HG03139 (cell line): ENCODE measurements around the gene KRTAP5-10.
"Not testable (repeated sequence)": the region's sequence is repeated elsewhere in the genome, so short reads cannot be mapped to it uniquely, and the experiment has no call there.

Experiments used
- ATAC-seq: cut with Tn5 transposase; IDR thresholded peaks from one replicate; pipeline ENCODE4 v1.9.1; 2021; ENCODE audit not compliant: unreplicated experiment

The KRTAP5-10 gene, protein sequence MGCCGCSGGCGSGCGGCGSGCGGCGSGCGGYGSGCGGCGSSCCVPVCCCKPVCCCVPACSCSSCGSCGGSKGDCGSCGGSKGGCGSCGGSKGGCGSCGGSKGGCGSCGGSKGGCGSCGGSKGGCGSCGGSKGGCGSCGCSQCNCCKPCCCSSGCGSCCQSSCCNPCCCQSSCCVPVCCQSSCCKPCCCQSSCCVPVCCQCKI

DNA sequence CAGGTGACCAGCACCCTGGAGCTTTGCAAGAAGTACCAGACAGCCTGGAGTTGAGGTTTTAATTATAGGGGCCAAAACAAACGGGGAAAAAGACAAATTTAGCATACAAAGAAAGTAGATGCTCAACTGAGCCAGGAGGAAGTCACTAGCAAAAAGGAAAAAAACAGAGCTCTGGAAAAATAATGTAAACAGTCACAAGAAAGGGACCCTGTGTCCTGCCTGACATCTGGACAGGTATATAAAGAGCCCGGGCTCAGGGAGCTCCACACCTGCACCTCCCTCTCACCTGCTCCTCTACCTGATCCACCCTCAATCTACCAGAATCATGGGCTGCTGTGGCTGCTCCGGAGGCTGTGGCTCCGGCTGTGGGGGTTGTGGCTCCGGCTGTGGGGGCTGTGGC is at the start of gene KRTAP5-10:
KRTAP5-10 (plus strand) TSS at position 301 of the 400 bp plus-strand sequence; CDS start at position 326, 25 bp downstream.
- ATAC-seq = no peak

DNA sequence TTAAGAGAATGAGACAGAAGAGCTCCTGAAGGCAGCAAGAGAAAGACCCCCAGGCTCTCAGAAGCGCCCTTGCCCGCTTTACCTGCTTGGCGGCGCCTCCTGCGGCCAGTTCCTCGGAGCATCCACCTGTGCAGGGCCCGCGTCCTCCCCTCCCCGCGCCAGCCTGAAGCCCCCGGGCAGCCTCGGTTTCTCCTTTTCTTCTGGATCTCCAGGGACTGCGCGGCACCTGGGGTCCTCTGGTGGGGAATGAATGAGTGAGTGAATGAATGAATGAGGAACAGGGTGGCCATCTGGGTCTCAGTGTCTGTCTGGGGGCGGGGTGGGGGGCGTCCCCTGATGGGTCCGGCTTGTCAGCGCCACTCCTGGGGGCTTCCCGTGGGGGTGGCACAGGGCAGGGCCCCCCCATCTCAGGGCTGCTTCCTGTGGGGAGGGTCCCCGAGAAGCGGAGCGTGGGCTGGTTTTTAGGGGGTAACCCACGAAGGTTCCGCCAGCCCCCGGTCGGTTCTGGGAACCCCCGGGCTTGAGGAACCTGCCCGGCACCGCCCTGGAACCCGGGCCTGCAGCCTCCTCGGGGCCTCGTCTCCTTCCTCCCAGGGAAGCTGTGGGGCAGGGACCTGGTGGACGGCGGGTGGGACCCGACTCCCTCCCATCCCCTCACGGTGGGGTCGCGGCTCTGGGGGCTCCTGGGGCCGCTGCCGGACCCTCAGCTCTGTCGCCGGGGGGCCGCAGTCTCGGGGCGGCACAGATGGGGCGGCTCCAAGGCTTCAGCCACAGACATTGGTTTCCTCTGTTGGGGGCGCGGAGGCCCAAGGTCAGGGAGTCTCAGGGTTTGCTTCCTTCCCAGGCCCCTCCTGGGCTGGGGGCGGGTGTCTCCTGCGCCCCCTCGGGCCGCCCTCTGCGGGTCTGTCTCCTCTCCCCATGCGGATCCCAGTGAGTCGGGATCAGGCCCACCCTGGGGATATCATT is 46.6 kb upstream of the KRTAP5-10 start:
- ATAC-seq = no peak

DNA sequence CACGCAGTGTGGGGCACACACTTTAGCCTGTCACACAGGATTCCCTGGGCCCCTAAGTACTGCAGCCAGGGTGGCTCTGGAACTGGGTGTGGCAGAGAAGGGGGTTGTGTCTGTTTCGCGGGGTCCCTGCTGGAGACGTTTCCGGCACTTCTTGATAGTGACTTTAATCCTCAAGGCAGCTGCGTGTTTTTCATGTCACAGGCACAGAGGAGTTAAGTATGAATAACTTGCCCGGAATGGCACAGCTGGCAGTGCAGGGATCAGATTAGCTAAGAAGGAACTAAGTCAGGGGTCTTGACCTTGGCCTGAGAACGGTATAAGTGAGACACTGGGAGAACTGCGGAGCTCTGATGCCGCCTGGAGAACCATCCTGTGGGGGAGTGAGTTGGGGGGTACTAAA is 45.8 kb upstream of the KRTAP5-10 start:
- no peak for ATAC-seq

DNA sequence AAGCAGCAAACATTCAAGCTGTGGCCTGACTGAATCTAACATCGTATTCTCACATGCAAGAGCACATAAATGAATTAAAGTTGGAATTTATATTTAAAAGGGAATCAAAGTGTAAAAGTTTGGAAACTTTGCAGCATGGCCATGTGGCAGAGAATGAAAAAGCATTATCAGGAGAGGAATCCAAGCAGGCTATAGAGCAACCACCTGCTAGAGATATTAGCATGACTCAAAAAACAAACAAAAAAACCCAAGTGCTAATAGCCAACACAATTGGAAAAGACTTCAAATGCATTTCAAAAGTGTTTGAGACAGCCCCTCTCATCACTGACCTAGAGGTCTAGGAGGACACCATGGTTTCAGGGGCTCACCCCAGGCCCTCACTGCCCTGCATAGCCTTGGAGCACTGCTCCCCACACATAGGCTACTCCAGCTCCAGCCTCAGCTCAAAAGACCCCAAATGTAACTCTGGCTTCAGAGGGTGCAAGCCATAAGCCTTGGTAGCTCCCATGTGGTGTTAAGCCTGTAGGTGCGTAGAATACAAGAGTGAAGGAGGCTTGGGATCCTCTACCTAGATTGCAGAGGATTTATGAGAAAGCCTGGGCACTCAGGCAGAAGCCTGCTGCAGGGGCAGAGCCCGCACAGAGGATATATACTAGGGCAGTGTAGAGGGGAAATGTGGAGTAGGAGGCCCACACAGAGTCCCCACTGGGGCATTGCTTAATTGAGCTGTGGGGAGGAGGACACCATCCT is 40.0 kb upstream of the KRTAP5-10 start:
- ATAC-seq = no peak

DNA sequence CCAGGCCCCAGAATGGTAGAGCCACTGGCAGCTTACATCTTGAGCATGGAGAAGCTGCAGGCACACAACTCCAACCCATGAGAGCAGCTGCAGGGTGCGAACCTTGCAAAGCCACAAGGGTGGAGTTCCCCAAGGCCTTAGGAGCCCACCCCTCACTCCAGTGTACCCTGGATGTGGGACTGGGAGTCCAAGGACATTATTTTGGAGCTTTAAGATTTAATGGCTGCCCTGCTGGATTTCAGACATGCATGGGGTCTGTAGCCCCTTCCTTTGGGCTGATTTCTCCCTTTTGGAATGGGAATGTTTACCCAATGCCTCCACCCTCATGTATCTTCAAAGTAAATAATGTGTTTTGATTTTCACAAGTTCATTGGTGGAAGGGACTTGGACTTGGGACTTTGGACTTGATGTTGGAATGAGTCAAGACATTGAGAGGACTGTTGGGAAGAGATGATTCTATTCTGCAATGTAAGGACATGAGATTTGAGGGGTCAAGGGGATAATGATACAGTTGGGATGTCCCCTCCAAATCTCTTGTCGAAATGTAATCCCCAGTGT is 39.3 kb upstream of the KRTAP5-10 start:
- ATAC-seq = no peak

DNA sequence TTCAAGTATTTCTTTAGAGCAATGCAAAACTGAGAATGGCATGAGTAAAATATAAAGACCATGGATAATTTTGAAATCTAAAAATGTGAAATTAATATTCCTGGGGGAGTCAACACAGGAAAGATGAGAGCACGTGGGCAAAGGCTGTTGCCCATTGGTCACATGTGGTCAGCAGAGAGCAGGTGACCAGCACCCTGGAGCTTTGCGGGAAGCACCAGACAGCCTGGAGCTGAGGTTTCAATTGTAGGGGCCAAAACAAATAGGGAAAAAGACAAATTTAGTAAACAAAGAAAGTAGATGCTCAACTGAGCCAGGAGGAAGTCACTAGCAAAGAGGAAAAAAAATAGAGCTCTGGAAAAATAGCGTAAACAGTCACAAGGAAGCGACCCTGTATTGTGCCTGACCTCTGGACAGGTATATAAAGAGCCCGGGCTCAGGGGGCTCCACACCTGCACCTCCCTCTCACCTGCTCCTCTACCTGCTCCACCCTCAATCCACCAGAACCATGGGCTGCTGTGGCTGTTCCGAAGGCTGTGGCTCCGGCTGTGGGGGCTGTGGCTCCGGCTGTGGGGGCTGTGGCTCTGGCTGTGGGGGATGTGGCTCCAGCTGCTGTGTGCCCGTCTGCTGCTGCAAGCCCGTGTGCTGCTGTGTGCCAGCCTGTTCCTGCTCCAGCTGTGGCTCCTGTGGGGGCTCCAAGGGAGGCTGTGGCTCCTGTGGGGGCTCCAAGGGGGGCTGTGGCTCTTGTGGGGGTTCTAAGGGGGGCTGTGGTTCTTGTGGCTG is 38.4 kb upstream of the KRTAP5-10 start, which contains the start of gene KRTAP5-7:
KRTAP5-7 (plus strand) TSS at position 472 of the 780 bp plus-strand sequence; CDS start at position 506, 34 bp downstream.
- not testable (repeated sequence) for ATAC-seq

GRCh38 chr11:71527576-71528210 is 37.7 kb upstream of the KRTAP5-10 start:
- ATAC-seq = no peak

DNA sequence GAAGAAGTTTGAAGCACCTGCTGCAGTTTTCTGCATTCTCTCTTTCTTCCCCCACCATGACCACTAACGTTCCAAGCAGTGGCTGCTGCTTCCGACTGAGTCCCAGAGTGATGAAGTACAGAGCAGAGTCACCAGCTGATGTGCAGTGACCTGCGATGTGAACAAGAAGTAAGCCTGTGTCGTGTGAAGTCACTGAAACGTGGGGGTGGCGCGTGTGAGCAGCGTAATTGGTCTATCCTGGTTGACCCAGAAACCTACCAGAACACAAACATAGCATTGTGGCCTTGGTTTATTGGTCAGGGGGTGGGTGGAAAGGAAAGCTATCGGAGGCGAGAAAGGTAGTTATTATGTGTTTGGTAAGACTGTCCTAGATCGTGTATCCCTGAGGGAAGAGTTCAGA is 34.8 kb upstream of the KRTAP5-10 start:
- no peak for ATAC-seq

- ATAC-seq = no peak
These were observed 33.2 kb upstream of the KRTAP5-10 start for GRCh38 chr11:71532036-71532610.

DNA sequence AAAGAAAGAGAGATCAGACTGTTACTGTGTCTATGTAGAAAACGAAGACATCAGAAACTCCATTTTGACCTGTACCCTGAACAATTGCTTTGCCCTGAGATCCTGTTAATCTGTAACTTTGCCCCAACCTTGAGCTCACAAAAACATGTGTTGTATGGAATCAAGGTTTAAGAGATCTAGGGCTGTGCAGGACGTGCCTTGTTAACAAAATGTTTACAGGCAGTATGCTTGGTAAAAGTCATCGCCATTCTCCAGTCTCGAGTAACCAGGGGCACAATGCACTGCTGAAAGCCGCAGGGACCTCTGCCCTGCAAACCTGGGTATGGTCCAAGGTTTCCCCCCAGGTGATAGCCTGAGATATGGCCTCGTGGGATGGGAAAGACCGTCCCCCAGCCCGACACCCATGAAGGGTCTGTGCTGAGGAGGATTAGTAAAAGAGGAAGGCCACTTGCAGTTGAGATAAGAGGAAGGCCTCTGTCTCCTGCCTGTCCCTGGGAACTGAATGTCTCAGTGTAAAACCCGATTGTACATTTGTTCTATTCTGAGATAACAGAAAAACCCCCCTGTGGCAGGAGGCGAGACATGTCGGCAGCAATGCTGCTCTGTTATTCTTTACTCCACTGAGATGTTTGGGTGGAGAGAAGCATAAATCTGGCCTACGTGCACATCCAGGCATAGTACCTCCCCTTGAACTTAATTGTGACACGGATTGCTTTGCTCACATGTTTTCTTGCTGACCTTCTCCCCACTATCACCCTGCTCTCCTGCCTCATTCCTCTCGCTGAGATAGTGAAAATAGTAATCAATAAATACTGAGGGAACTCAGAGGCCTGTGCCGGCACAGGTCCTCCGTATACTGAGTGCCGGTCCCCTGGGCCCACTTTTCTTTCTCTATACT is 30.4 kb upstream of the KRTAP5-10 start:
- not testable (repeated sequence) for ATAC-seq

DNA sequence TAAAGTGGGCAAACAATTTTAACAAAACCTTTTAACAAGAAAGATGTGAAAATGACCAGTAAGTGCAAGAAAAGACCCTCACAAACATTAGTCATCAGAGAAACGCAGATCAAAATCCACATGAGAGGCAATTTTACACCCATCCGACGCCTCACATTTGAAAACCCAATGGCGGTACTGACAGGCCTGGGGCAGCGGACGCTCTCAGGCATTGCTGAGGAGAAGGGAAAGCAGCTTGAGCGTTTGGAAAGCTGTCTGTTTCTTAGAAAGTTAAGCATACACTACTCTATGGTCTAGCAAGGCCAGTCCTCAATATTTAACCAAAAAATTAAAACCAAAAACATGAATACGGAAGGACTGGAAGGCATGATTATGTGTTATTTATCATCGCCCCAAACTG is 29.5 kb upstream of the KRTAP5-10 start:
- no peak for ATAC-seq

DNA sequence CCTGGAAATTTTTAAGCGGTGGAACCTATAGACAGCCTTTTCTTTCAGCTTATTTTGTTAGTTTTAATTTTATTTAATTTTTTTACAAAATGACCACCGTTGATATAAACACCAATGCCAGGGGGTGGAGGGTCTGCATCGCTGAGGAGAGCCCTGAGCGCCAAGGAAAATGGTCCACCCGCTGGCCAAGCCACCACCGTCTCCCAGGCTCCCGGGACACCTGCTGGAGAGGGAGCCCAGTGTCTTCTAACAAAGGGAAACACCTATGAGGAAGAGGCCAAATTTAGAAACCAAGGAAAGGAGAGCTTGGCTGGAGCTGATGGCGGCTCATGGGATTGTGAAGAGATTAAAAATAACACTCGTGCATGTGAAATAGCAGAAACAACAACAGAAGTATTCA is 27.8 kb upstream of the KRTAP5-10 start:
- no peak for ATAC-seq

- not testable (repeated sequence) for ATAC-seq
These were observed 27.2 kb upstream of the KRTAP5-10 start, which contains the start of gene KRTAP5-8 for GRCh38 chr11:71537977-71538665. Gene KRTAP5-8 (plus strand): TSS chr11:71538025. CDS start chr11:71538056, 31 bp downstream.

DNA sequence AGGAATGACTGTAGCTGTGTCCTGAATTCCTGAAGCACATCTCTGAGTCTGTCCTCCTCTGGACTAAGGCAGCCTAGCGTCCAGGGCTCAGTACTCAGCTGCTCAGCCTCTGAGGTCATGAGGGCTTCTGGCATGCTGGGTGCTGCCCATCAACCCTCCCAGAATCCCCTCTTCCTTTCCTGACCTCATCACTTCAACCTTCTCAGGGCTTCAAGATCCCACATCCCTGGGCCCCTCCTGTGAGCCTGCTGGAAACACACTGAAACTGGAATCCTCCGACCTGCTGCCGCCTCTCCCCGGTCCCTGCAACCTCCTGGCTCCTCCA is 26.7 kb upstream of the KRTAP5-10 start:
- no peak for ATAC-seq

DNA sequence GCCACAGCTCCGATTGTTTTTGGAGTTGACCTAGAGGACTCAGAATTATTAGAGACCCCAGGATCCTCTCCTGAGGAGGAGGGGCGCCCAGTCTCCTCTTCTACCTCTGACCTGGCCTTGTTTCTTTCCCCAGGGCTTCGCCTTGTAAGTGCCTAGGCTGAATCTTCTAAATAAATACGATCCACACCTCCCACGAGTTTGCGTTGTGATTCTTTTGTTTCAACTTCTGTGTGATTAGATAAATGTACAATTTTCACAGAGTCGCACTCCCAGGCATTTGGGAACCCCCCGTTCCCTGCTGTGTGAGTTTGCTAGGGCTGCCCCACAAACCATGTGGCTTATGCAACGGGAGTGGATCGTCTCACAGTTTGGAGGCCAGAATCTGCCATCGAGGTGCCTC is 26.3 kb upstream of the KRTAP5-10 start:
- ATAC-seq = no peak

GRCh38 chr11:71539971-71540370 is 25.4 kb upstream of the KRTAP5-10 start:
- ATAC-seq = not testable (repeated sequence)

- ATAC-seq = not testable (repeated sequence)
These were observed 24.6 kb upstream of the KRTAP5-10 start for GRCh38 chr11:71540521-71541304.
